ENCODE data around the gene PDZRN4. TPM values are rescaled to one million over a fixed set of nuclear protein-coding genes. Genes with fewer than 3 reads are reported as not detected.

PDZRN4 gene
- total RNA-seq, 1 donor from 2014 or later, result not detected

GRCh38 chr12:41476499-41477439, 288.6 kb downstream of the PDZRN4 start:
- DNase-seq (ENCODE audit: low spot score), result no peak
- intact Hi-C loops (cut with DNase I), result no loop called here

- intact Hi-C loops (cut with DNase I), result no loop called here
- no peak for DNase-seq (ENCODE audit: low spot score)
Measured at GRCh38 chr12:41479426-41479825, 291.3 kb downstream of the PDZRN4 start.

GRCh38 chr12:41485203-41485602, 297.1 kb downstream of the PDZRN4 start:
- DNase-seq (ENCODE audit: low spot score), result no peak
- intact Hi-C loops (cut with DNase I), result no loop called here

- intact Hi-C loops (cut with DNase I), result no loop called here
- DNase-seq (ENCODE audit: low spot score), result no peak
Measured at GRCh38 chr12:41486718-41487117, 298.6 kb downstream of the PDZRN4 start.

GRCh38 chr12:41496009-41496408, 307.9 kb downstream of the PDZRN4 start:
- DNase-seq (ENCODE audit: low spot score), result no peak
- intact Hi-C loops (cut with DNase I), result no loop called here

- intact Hi-C loops (cut with DNase I), result no loop called here
- DNase-seq (ENCODE audit: low spot score), result no peak
Measured at GRCh38 chr12:41497409-41497808, 309.3 kb downstream of the PDZRN4 start.

GRCh38 chr12:41504976-41505375, 316.9 kb downstream of the PDZRN4 start:
- intact Hi-C loops (cut with DNase I), result no loop called here
- DNase-seq (ENCODE audit: low spot score), result no peak

- intact Hi-C loops (cut with DNase I), result no loop called here
- no peak for DNase-seq (ENCODE audit: low spot score)
Measured at GRCh38 chr12:41507286-41507685, 319.2 kb downstream of the PDZRN4 start.

- intact Hi-C loops (cut with DNase I), result no loop called here
- no peak for DNase-seq (ENCODE audit: low spot score)
Measured at GRCh38 chr12:41509271-41510055, 321.3 kb downstream of the PDZRN4 start.

- no peak for DNase-seq (ENCODE audit: low spot score)
- intact Hi-C loops (cut with DNase I), result no loop called here
Measured at GRCh38 chr12:41510470-41510869, 322.4 kb downstream of the PDZRN4 start.

- intact Hi-C loops (cut with DNase I), result no loop called here
- no peak for DNase-seq (ENCODE audit: low spot score)
Measured at GRCh38 chr12:41511247-41511646, 323.1 kb downstream of the PDZRN4 start.

GRCh38 chr12:41512497-41512896, 324.4 kb downstream of the PDZRN4 start:
- no peak for DNase-seq (ENCODE audit: low spot score)
- intact Hi-C loops (cut with DNase I), result no loop called here

GRCh38 chr12:41514021-41514777, 326.1 kb downstream of the PDZRN4 start:
- intact Hi-C loops (cut with DNase I), result no loop called here
- DNase-seq (ENCODE audit: low spot score), result no peak

- intact Hi-C loops (cut with DNase I), result no loop called here
- DNase-seq (ENCODE audit: low spot score), result no peak
Measured at GRCh38 chr12:41514907-41515306, 326.8 kb downstream of the PDZRN4 start.

- intact Hi-C loops (cut with DNase I), result no loop called here
Measured at GRCh38 chr12:41515953-41516352, 327.8 kb downstream of the PDZRN4 start.

GRCh38 chr12:41520869-41521268, 332.7 kb downstream of the PDZRN4 start:
- intact Hi-C loops (cut with DNase I), result no loop called here
- DNase-seq (ENCODE audit: low spot score), result no peak

More at GRCh38 chr12:41515953-41516352, 327.8 kb downstream of the PDZRN4 start:
- DNase-seq (ENCODE audit: low spot score), result no peak

- DNase-seq (ENCODE audit: low spot score), result no peak
- intact Hi-C loops (cut with DNase I), result no loop called here
Measured at GRCh38 chr12:41521872-41522379, 333.8 kb downstream of the PDZRN4 start.

- no peak for DNase-seq (ENCODE audit: low spot score)
- intact Hi-C loops (cut with DNase I), result no loop called here
Measured at GRCh38 chr12:41527062-41527461, 338.9 kb downstream of the PDZRN4 start.

- intact Hi-C loops (cut with DNase I), result no loop called here
- DNase-seq (ENCODE audit: low spot score), result no peak
Measured at GRCh38 chr12:41527534-41528116, 339.5 kb downstream of the PDZRN4 start.

Measured in cardiac septum (tissue), 1 donor.